ENCODE results near the gene PHF21A.
"Not testable (repeated sequence)": the region's sequence is repeated elsewhere in the genome, so short reads cannot be mapped to it uniquely, and the experiment has no call there.

DNA sequence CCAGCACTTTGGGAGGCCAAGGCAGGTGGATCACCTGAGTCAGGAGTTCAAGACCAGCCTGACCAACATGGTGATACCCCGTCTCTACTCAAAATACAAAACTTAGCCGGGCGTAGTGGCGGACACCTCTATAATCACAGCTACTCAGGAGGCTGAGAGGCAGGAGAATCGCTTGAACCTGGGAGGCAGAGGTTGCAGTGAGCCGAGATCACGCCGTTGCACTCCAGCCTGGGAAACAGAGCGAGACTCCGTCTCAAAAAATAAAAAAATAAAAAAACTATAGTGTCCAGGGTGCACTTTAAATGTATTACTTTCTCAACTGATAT lies 4.6 kb downstream of the PHF21A start:
- TF ChIP-seq EZH2 (IDR thresholded peaks at IDR 0.05; ENCODE audit: borderline replicate concordance, low read length), result not testable (repeated sequence)
- TF ChIP-seq, protein P1, sequence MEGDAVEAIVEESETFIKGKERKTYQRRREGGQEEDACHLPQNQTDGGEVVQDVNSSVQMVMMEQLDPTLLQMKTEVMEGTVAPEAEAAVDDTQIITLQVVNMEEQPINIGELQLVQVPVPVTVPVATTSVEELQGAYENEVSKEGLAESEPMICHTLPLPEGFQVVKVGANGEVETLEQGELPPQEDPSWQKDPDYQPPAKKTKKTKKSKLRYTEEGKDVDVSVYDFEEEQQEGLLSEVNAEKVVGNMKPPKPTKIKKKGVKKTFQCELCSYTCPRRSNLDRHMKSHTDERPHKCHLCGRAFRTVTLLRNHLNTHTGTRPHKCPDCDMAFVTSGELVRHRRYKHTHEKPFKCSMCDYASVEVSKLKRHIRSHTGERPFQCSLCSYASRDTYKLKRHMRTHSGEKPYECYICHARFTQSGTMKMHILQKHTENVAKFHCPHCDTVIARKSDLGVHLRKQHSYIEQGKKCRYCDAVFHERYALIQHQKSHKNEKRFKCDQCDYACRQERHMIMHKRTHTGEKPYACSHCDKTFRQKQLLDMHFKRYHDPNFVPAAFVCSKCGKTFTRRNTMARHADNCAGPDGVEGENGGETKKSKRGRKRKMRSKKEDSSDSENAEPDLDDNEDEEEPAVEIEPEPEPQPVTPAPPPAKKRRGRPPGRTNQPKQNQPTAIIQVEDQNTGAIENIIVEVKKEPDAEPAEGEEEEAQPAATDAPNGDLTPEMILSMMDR (conservative IDR thresholded peaks at IDR 0.05 in 1 of 2, IDR thresholded peaks at IDR 0.05 in 1 of 2; ENCODE audit: extremely low read depth in 1 of 2, insufficient read depth in 1 of 2, low read depth in 1 of 2, low read length in 2 of 2), result not testable (repeated sequence)

Data from mammary epithelial cell (primary cell).